Activated naive CD8-positive, alpha-beta T cell treated with anti-CD3 and anti-CD28 coated beads, Interleukin-2, amount 50 U/mL, for 24 hours (primary cell): ENCODE results near the gene SEC14L1.

Experiments
- ATAC-seq: fragments of 150-1000 bp; cut with Tn5 transposase; one replicate; pipeline ENCODE4 v1.10.0; 2021
- DNase-seq: peaks from one replicate; pipeline ENCODE4 v3.0.0; 2021
- H3K27ac Mint-ChIP-seq: one replicate; pipeline ENCODE4 v1.8.0; 2021; ENCODE audit warnings: mild to moderate bottlenecking, mixed read lengths
- H3K27me3 Mint-ChIP-seq: one replicate; pipeline ENCODE4 v1.8.0; 2021; ENCODE audit warnings: mixed read lengths
- H3K36me3 Mint-ChIP-seq: one replicate; pipeline ENCODE4 v1.8.0; 2021; ENCODE audit warnings: low read depth, mixed read lengths
- H3K4me1 Mint-ChIP-seq: one replicate; pipeline ENCODE4 v1.8.0; 2021; ENCODE audit warnings: mixed read lengths
- H3K4me3 Mint-ChIP-seq: one replicate; pipeline ENCODE4 v1.8.0; 2021; ENCODE audit warnings: mild to moderate bottlenecking, moderate library complexity, mixed read lengths
- H3K9me3 Mint-ChIP-seq: one replicate; pipeline ENCODE4 v1.8.0; 2021; ENCODE audit warnings: mixed read lengths

SEC14L1 gene

GRCh38 chr17:77264617-77265230 is 124.0 kb downstream of the SEC14L1 start:
- no peak overlapping the region for H3K27ac Mint-ChIP-seq

GRCh38 chr17:77266213-77266612 is 125.4 kb downstream of the SEC14L1 start:
- Mint-ChIP-seq H3K27ac (no peak overlapping the region), H3K4me3 (no peak overlapping the region), H3K36me3 (no peaks in the 10 kb centered on the region), H3K4me1 (no peaks in the 10 kb centered on the region), H3K27me3 (no peaks in the 10 kb centered on the region), H3K9me3 (no peaks in the 10 kb centered on the region)
- DNase-seq, result no peak
- ATAC-seq, result no peak

More at GRCh38 chr17:77264617-77265230, 124.0 kb downstream of the SEC14L1 start:
- H3K36me3 Mint-ChIP-seq, result no peaks in the 10 kb centered on the region
- H3K27me3 Mint-ChIP-seq, result no peaks in the 10 kb centered on the region
- no peak overlapping the region for H3K4me3 Mint-ChIP-seq
- ATAC-seq (no peak), DNase-seq (no peak)
- H3K4me1 Mint-ChIP-seq, result no peaks in the 10 kb centered on the region
- H3K9me3 Mint-ChIP-seq, result no peaks in the 10 kb centered on the region
